Stimulated activated CD4-positive, alpha-beta T cell treated with anti-CD3 and anti-CD28 coated beads, Interleukin-12 subunit alpha, Interleukin-12 subunit beta, amount 100 ng/mL, for 24 hours (primary cell): ENCODE measurements around the gene ZNF282.

Experiments used
- DNase-seq, 2 experiments: peaks; one replicate each; pipeline ENCODE4 v3.0.0-alpha.2; 2020; ENCODE audit warnings: low read depth in 2 of 2

ZNF282 gene

DNA sequence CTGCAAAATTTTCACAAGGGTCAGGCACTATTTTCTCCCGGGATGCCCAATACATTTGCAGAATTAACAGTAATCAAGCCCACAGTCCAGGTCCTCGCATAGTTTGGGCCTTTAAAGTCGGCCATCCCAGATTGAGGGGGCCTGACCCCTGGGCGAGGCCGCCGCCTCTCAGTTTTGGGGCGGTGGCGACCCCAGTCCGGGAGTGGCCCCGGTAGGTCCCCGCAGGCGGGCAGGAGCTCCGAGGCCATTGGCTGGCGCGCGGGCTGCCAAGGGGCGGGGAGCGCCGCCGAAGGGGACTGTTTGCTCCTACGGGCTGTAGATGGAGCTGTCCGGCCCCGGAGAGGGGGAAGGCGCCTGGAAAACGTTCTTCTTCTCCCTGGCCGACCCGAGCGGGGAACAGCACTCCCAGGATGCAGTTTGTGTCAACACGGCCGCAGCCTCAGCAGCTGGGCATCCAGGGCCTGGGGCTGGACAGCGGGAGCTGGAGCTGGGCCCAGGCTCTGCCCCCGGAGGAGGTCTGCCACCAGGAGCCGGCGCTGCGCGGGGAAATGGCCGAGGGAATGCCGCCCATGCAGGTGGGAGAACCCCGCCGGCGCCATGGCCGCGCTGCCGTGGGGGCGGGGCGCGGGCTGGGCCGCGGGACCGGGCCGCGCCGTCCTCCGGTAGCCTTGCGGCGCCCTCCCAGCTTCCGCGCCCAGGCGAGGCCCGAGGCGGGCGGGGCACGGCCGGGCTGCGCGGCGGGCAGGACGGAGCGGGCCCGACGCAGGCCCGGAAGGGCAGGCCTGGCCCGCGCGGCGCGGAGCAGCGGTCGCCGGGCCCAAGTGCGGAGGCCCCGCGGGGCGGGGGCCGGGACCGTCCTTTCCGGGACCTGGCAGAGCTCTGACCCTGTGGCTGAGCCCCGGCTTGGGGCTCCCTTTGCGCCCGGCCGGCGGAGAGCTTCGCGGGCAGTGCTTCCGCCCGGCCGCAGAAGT is at the start of gene ZNF282:
Gene ZNF282 (plus strand): TSS at position 367 of the 971 bp plus-strand sequence. CDS start 44 bp downstream, at position 411.
- peak; percentile 54 to 80 for DNase-seq

GRCh38 chr7:149147072-149147751 is 48.1 kb upstream of the ZNF282 start, which contains the start of gene ZNF398:
ZNF398 (plus strand) TSS chr7:149147453; CDS start chr7:149147743, 290 bp downstream.
- peak; percentile 67 to 71 for DNase-seq

DNA sequence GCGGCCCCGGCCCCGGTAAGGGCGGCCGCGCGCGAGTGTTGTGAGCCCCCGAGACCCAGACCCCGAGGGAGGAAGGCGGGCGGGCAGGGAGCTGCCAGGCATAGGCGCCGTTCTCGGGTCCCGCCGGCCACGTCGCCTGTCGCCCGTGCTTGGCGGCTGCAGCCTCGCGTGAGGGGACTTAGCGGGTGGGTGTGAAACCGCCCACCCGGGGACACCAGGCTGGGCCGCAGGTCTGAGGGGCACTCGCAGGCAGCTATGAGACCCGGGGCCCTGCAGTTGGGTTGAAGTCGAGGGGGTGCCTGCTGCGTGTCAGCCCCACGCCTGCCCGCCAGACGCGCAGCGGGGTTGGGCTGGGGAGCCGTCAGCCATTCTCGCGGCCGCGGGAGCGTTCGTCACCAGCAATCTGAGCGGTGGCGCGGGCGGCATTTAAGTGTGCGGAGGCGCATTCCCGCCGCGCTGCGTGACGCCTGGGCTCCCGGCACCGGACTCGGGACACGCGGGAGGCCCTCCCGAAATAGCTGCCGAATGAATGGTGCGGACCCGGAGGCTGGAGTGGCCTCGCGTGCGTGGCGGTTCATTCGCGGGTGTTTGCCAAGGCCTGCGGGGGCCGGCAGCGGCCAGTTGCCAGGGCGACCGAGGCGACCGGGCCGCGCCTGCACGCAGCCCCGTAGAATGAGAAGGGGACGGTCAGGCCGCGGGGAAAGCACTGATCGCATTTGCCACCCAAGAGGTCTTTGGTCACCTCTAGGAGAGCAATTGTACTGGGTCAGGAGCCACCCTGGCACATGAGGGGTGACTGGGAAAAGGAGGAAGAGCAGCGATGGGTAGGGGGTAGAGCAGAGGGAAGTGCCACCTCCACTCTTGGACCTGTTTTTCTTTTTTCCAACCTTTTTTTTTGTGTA is 47.3 kb upstream of the ZNF282 start:
- DNase-seq: peak; percentile 33 to 54

DNA sequence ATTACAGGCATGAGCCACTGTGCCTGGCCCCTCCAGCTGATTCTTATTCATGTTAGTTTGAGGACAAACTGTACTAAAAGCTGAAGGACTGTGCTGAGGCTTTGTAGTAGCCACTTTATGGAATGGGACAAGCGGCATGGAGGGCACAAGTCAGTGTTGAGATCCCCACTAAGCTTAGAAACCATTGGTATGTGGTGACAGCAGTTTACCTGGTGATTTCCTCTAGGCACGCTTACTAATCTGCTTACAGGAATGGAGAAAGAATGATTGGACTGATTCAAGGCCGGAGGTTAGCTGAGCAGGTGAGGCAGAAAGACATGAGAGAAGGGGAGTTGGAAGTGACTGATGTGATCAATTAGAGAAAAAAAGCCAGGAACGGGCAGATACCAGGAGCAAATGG is 44.4 kb upstream of the ZNF282 start:
- DNase-seq: no peak

GRCh38 chr7:149153346-149153745 is 42.0 kb upstream of the ZNF282 start:
- DNase-seq: no peak

GRCh38 chr7:149154056-149154455 is 41.3 kb upstream of the ZNF282 start:
- DNase-seq: no peak

DNA sequence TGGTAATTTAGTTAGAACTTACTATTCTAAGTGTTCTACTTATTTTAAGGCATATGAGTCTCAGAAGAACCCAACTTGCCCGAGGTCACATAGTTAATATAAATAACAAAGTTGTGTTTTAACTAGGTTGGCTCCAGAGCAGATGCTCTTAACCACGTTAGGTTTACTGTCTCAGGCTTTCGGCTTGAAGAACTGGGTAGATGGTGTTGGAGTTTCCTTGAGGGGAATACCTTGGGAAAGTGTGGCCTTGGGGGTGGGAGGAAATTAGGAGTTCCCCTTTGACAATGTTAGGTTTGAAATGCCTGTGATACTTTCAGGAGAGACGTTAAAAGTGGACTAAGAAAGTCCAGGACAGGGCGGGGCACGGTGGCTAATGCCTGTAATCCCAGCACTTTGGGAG is 38.4 kb upstream of the ZNF282 start:
- DNase-seq: no peak

DNA sequence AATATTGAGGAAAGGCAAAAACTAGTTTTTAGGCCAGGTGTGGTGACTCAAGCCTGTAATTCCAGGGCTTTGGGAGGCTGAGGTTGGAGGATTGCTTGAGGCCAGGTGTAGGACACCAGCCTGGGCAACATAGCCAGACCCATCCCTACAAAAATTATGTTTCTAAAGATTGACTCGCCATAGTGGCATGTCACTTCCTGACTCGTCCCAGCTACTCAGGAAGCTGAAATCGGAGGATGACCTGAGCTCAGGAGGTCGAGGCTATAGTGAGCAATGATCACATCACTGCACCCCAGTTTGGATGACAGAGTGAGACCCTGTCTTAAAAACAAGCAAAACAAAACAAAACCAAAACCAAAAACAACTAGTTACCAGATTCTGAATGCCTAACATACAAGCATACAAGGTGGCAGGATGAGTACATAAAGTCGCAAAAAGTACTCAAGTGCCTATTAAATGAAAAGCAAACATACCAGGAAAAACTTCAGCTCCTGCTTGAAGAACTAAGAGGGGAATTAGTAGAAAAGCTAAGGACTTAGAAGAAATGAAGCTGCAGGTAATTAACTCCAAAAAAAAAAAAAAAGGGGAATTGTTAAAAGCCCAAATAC is 34.0 kb upstream of the ZNF282 start:
- DNase-seq: no peak

GRCh38 chr7:149166142-149166541 is 29.2 kb upstream of the ZNF282 start:
- no peak for DNase-seq

- no peak for DNase-seq
Observed at GRCh38 chr7:149166630-149167352, 28.6 kb upstream of the ZNF282 start.

DNA sequence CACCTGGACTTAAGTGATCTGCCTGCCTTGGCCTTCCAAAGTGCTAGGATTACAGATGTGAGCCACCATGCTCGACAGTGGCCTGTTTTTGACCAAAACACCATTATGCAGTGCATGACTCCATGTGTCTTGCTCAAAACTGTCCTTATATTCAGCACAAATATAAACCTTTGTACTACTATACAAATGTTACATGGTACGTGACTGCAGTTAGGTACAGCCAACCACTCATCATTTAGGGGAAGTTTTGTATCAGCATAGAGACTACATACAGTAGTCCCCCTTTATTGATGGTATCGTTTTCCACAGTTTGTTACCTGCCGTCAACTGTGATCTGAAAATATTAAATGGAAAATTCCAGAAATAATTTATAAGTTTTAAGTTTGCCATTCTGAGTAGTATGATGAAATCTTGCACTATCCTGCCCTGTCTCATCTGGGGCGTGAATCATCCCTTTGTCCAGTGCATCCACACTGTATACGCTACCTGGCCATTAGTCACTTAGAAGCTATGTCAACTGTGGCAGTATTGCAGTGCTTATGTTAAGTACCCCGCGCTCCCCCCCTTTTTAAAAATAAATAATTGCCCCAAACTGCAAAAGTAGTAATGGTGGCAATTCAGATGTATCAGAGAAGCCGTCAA is 23.3 kb upstream of the ZNF282 start:
- DNase-seq: no peak

DNA sequence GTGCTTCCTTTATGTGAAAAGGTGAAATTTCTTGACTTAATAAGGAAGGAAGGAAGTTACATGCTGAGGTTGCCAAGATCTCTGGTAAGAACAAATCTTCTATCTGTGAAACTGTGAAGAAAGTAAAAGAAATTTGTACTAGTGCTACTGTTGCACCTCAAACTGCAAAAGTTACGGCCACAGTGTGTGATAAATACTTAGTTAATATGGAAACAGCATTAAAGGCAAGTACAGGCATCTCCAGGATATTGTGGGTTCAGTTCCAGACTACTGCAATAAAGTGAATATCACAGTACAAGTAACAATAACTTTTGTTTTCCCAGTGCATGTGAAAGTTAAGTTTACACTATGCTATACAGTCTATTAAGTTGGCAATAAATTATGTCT is 22.8 kb upstream of the ZNF282 start:
- DNase-seq: no peak

DNA sequence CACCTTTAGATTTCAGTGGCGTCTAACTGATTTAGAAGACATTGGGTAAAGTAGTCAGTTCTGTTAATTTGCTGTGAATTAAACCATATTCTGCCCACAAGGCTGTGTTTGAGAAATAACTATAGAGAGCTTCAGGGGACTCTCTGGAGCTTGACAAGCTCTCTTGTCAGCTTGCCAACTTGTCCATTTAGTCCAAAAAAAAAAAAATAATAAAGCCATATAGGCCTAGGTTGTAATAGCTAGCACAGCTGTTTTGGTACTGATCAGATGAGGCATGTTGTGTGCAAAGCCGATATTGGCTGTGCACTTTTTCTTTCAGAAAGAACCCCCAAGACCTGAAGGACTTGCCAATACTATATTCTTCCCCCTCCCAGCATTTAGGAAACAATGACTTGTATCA is 20.2 kb upstream of the ZNF282 start:
- DNase-seq: no peak

DNA sequence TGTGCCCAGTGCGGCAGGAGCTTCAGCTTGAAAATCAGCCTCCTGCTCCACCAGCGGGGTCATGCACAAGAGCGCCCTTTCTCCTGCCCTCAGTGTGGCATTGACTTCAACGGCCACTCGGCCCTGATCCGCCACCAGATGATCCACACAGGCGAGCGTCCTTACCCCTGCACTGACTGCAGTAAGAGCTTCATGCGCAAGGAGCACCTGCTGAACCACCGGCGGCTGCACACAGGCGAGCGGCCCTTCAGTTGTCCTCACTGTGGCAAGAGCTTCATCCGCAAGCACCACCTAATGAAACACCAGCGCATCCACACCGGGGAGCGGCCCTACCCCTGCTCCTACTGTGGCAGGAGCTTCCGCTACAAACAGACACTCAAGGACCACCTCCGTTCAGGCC is 16.1 kb upstream of the ZNF282 start:
- no peak for DNase-seq

DNA sequence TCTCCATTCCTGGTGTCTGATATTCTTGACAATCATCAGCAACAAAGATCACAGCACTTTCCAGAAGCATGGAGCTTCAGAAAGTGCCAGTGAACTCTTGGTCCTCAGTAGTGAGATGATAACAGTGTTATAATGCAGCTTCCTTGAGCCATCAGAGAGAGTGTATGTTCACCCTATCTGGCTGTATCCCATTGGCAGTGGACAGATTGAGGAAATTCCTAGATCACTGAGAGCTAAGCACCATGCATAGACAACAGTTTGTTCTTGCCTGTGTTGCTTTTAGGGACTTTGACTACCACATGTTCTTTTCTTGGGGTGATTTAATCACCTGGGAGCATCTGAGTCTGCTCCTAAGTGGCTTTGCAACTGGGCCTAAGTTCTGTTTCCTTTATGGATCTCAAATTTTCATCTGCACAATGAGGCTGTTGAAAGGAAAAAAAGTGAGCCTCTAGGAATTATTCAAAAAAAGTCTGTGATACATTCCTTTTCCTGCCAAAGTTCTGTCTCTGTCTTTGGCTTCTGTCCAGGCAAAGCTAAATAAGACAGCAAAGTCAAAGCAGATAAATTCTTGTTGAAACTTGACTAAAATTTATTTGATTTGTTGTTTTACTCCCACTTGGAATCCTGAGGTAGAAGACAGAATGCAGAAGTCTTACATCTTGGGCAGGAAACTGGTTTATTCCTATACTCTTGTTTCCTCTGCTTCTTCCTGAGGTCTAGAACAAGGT is 14.5 kb upstream of the ZNF282 start:
- no peak for DNase-seq

DNA sequence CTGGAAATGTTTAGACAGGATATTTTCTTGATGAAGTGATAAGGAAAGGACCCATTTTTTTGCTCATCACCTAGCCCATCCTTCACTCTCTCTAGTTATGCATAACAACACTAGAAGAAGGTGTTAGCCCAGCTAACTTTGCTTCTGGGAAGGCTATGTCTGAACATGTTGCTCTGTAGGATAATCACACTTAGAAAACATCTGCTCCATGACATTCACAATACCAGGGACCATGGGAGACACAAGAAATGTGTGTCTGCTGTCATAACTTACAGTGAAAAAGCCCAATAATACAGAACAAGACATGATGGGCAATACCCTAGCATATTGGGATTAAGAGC is 13.9 kb upstream of the ZNF282 start:
- no peak for DNase-seq

DNA sequence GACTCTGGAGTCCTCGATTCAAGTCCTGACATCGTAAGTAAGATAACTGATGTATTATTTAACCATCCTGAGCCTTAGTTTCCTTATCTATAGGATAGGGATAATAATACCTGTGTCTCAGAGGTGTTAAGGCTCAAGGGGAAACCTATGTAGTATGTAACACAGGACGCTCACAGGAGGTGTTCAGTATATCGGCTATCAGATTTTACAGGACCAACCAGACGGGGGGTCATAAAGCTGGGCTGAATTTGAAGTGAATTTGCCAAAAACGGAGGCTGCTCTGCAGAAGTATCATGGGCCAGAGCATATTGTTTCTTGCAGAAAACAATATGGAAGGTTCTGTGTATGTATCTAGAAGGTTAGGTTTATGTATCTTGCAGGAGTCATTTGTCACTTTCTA is 11.1 kb upstream of the ZNF282 start:
- DNase-seq: no peak

DNA sequence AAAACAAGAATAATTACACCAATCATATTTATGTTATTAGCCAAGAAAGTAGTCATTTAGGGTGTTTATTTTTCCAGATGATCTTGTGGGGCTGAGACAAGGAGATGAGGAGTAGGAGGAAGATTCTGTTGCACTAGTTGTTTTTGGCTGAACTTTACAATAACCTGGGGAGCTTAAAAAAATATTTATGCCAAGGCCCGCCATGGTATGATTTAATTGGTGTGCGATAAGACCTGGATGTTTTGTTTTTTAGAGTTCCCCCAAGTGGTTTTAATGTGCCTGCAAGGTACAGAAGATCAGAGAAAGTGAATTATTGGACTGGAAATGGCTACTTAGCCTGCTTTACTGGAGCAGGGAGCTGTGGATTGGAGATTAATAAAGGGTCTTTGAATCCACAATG is 7.1 kb upstream of the ZNF282 start:
- no peak for DNase-seq

- no peak for DNase-seq
Observed at GRCh38 chr7:149188637-149189259, 6.6 kb upstream of the ZNF282 start.
